Measurements from ENCODE around the gene BAD. TPM values are rescaled to one million over a fixed set of nuclear protein-coding genes. Genes with fewer than 3 reads are reported as not detected.

Gene BAD
- total and polyA plus RNA-seq, 2 of the 13 experiments (the other 11 are each of a cell fraction or from before 2014, with no cell fraction given): 17.9 to 28.5 TPM

DNA sequence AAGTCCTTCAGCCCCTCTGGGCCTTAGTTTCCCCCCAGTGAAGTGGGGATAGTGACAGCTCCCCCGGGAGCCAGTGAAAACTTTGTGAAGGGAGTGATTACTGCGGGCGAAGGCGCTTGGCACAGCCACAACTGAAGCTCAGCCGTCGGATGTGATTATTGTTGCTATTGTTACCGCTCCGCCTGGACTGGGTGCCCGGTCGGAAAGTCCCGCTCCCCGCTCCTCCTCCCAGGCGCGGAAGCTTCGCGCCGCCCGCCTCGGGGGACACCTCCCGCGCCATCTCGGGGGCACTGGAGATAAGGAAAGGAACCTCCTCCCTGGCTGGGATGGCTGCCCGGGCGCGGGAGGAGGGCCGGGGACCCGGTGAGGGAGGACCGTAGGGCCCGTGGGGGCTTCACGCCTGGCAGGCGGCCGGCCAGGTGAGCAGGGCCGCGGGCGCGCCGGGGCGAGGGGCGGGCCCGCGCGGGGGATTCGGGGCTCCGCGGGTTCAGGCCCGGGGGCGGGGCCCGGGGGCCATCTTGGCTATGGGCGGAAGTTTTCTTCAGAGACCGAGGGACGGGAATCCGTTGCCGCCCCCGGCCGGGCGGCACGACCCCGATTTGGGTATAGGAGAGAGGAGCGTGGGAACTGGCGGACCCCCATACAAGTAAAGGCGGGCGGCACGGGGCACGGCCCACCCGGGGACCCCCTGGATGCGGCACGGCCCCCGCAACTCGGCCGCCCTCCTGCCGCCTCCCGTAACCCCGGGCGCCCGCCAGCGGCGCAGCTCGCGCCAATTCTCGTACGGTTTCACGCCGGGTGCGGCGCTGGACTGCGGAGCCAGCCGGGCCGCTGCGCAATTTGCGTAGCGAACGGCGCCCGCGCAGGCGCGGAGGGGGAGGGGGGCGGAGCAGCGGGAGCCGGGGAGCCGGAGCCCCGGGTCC, 758 bp upstream of the BAD start, which contains the start of gene GPR137 (continued):
- TF ChIP-seq, protein P1, sequence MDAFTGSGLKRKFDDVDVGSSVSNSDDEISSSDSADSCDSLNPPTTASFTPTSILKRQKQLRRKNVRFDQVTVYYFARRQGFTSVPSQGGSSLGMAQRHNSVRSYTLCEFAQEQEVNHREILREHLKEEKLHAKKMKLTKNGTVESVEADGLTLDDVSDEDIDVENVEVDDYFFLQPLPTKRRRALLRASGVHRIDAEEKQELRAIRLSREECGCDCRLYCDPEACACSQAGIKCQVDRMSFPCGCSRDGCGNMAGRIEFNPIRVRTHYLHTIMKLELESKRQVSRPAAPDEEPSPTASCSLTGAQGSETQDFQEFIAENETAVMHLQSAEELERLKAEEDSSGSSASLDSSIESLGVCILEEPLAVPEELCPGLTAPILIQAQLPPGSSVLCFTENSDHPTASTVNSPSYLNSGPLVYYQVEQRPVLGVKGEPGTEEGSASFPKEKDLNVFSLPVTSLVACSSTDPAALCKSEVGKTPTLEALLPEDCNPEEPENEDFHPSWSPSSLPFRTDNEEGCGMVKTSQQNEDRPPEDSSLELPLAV (CRISPR knock-in tag; conservative IDR thresholded peaks at IDR 0.05; ENCODE audit: low read depth): no peak
- TF ChIP-seq SIN3B (IDR thresholded peaks at IDR 0.05; ENCODE audit: low read length) (peak; percentile 42; the same call in 1 of the 2 replicates), ZNF34 (CRISPR knock-in tag; IDR thresholded peaks at IDR 0.05; ENCODE audit: borderline replicate concordance) (no peak), KDM5B (CRISPR knock-in tag; IDR thresholded peaks at IDR 0.05; ENCODE audit: borderline replicate concordance) (no peak; the same call in 1 of the 2 replicates), TEAD3 (CRISPR knock-in tag; optimal IDR thresholded peaks at IDR 0.05; ENCODE audit: borderline replicate concordance) (no peak), CBFB (CRISPR knock-in tag; IDR thresholded peaks at IDR 0.05) (no peak), NFYC (CRISPR knock-in tag; IDR thresholded peaks at IDR 0.05) (no peak), ZFX (CRISPR knock-in tag; IDR thresholded peaks at IDR 0.05; ENCODE audit: low read depth) (peak; percentile 54; the same call in 1 of the 2 replicates), SP4 (CRISPR knock-in tag; IDR thresholded peaks at IDR 0.05) (peak; percentile 2; the same call in 1 of the 2 replicates), CAMTA2 (CRISPR knock-in tag; IDR thresholded peaks at IDR 0.05; ENCODE audit: borderline replicate concordance) (0 out of 2 replicates have a peak, but pooled peaks have one; percentile 11), SRY (CRISPR knock-in tag; IDR thresholded peaks at IDR 0.05) (no peak), ZNF530 (CRISPR knock-in tag; IDR thresholded peaks at IDR 0.05; ENCODE audit: low read depth) (no peak), IKZF4 (CRISPR knock-in tag; IDR thresholded peaks at IDR 0.05; ENCODE audit: borderline replicate concordance, low read depth, not compliant biosample characterization) (no peak), SRSF4 (IDR thresholded peaks at IDR 0.05; ENCODE audit: low read depth, low read length, poor library complexity, severe bottlenecking) (no peak), ARNT (IDR thresholded peaks at IDR 0.05) (no peak), HMG20B (CRISPR knock-in tag; conservative IDR thresholded peaks at IDR 0.05) (no peak), GATAD1 (CRISPR knock-in tag; IDR thresholded peaks at IDR 0.05) (peak; percentile 40; the same call in 1 of the 2 replicates), ERF (CRISPR knock-in tag; IDR thresholded peaks at IDR 0.05) (no peak), JUNB (CRISPR knock-in tag; IDR thresholded peaks at IDR 0.05; ENCODE audit: borderline replicate concordance) (no peak), ZBTB8A (CRISPR knock-in tag; IDR thresholded peaks at IDR 0.05; ENCODE audit: borderline replicate concordance, low read depth) (no peak)
- TF ChIP-seq, protein P2, sequence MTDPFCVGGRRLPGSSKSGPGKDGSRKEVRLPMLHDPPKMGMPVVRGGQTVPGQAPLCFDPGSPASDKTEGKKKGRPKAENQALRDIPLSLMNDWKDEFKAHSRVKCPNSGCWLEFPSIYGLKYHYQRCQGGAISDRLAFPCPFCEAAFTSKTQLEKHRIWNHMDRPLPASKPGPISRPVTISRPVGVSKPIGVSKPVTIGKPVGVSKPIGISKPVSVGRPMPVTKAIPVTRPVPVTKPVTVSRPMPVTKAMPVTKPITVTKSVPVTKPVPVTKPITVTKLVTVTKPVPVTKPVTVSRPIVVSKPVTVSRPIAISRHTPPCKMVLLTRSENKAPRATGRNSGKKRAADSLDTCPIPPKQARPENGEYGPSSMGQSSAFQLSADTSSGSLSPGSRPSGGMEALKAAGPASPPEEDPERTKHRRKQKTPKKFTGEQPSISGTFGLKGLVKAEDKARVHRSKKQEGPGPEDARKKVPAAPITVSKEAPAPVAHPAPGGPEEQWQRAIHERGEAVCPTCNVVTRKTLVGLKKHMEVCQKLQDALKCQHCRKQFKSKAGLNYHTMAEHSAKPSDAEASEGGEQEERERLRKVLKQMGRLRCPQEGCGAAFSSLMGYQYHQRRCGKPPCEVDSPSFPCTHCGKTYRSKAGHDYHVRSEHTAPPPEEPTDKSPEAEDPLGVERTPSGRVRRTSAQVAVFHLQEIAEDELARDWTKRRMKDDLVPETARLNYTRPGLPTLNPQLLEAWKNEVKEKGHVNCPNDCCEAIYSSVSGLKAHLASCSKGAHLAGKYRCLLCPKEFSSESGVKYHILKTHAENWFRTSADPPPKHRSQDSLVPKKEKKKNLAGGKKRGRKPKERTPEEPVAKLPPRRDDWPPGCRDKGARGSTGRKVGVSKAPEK (CRISPR knock-in tag; IDR thresholded peaks at IDR 0.05; ENCODE audit: borderline replicate concordance): no peak
- TF ChIP-seq, protein P3, sequence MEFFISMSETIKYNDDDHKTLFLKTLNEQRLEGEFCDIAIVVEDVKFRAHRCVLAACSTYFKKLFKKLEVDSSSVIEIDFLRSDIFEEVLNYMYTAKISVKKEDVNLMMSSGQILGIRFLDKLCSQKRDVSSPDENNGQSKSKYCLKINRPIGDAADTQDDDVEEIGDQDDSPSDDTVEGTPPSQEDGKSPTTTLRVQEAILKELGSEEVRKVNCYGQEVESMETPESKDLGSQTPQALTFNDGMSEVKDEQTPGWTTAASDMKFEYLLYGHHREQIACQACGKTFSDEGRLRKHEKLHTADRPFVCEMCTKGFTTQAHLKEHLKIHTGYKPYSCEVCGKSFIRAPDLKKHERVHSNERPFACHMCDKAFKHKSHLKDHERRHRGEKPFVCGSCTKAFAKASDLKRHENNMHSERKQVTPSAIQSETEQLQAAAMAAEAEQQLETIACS (CRISPR knock-in tag; IDR thresholded peaks at IDR 0.05): no peak
- TF ChIP-seq, protein P4, sequence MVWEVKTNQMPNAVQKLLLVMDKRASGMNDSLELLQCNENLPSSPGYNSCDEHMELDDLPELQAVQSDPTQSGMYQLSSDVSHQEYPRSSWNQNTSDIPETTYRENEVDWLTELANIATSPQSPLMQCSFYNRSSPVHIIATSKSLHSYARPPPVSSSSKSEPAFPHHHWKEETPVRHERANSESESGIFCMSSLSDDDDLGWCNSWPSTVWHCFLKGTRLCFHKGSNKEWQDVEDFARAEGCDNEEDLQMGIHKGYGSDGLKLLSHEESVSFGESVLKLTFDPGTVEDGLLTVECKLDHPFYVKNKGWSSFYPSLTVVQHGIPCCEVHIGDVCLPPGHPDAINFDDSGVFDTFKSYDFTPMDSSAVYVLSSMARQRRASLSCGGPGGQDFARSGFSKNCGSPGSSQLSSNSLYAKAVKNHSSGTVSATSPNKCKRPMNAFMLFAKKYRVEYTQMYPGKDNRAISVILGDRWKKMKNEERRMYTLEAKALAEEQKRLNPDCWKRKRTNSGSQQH (CRISPR knock-in tag; IDR thresholded peaks at IDR 0.05; ENCODE audit: low read depth): no peak
